ENCODE data around the gene ZP3.
"Not testable (repeated sequence)": the region's sequence is repeated elsewhere in the genome, so short reads cannot be mapped to it uniquely, and the experiment has no call there.

ZP3 gene

DNA sequence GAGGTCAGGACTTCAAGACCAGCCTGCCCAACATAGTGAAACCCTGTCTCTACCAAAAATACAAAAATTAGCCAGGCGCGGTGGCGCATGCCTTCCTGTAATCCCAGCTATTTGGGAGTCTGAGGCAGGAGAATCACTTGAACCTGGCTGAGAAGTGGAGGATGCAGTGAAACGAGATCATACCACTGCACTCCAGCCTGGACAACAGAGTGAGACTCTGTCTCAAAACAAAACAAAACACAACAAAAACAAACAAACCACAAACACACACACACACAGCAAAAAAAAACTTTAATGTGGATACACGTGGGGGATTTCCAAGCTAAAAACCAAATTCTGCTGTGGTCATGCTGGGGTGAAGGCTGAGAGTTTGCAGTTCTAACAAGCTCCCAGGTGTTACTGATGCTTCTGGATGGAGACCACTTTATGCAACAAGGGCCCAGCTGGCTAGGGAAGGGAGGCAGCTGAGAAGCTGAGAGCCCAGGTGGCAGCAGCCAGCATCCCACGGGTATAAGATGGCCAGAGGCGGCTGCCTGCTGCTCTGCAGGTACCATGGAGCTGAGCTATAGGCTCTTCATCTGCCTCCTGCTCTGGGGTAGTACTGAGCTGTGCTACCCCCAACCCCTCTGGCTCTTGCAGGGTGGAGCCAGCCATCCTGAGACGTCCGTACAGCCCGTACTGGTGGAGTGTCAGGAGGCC is at the start of gene ZP3:
TSS of gene ZP3 (plus strand) at position 538 of the 699 bp plus-strand sequence. CDS start at position 553, 15 bp downstream.
- DNase-seq (ENCODE audit: low spot score): no peak

DNA sequence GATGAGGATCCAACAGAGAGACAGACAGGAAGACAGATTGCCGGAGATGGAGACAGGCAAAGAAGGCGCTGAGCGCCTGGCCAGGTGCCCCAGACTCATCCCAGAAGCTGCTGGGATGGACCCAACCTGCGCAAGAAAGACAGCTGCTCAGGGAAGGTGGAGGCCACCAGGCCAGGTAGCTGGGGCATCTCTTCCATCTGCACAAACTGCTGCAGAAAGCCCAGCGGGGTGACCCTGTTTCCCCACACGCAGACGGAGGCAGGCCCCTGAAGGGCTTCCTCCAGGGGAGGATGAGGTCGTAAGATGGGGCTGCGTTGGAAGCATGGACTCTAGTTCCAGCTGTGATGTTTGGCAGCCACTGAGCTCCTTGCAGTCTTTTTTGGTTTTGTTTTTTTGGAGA is 49.5 kb upstream of the ZP3 start:
- DNase-seq (ENCODE audit: low spot score): no peak

DNA sequence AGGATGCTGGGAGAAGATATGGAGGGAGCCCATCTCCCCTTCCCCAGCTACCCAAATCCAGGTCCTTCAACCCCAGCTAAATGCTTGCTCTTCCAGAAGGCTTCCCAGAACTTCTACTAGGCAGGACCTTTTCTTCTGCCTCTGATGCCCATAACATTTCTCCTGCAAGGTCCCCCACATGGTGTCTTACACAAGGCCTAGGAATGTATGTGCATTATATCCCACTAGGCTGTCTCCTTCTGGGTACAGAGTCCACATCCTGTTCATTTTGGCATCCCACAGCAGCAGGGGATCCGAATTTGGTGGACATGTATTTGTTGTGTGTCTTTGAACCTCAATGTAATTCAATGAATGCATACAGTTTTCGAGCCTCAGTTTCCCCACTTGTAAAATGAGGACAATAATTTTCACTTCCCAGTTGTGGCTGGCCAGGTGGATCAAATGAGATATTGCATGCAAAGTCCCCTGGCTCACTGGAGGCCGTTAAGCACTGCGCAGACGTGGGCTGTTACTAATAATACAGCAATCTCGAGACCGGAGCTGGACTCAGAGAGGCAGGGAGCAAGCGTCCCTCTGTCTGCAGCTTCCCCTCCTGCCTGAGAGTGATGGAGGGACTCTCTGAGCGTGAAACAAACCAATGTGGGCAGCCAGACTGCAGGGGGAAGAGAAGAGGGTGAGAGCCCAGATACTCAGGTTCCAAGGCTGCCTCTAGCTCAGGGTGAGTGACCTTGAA is 47.4 kb upstream of the ZP3 start:
- DNase-seq (ENCODE audit: low spot score): no peak

DNA sequence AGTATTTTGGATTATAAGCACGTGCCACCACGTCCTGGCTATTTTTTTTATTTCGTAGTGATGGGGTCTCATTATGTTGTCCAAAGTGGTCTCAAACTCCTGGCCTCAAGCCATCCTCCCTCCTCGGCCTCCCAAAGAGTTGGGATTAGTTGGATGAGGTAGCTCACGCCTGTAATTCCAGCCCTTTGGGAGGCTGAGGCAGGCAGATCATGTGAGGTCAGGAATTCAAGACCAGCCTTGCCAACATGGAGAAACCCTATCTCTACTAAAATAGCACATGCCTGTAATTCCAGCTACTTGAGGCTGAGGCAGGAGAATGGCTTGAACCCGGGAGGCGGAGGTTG is 44.2 kb upstream of the ZP3 start:
- no peak for DNase-seq (ENCODE audit: low spot score)

DNA sequence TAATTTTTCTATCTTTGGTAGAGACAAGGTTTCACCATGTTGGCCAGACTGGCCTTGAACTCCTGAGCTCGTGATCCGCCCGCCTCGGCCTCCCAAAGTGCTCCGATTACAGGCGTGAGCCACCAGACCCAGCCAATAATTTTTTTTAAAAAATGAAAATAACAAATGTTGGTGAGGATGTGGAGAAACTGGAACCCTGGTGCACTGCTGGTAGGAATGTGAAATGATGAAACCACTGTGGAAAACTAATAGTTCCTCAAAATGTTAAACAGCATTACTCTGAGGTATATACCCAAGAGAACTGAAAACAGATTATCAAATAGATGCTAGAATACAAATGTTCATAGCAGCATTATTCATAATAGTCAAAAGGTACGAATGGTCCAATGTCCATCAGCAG is 42.9 kb upstream of the ZP3 start:
- DNase-seq (ENCODE audit: low spot score): no peak

DNA sequence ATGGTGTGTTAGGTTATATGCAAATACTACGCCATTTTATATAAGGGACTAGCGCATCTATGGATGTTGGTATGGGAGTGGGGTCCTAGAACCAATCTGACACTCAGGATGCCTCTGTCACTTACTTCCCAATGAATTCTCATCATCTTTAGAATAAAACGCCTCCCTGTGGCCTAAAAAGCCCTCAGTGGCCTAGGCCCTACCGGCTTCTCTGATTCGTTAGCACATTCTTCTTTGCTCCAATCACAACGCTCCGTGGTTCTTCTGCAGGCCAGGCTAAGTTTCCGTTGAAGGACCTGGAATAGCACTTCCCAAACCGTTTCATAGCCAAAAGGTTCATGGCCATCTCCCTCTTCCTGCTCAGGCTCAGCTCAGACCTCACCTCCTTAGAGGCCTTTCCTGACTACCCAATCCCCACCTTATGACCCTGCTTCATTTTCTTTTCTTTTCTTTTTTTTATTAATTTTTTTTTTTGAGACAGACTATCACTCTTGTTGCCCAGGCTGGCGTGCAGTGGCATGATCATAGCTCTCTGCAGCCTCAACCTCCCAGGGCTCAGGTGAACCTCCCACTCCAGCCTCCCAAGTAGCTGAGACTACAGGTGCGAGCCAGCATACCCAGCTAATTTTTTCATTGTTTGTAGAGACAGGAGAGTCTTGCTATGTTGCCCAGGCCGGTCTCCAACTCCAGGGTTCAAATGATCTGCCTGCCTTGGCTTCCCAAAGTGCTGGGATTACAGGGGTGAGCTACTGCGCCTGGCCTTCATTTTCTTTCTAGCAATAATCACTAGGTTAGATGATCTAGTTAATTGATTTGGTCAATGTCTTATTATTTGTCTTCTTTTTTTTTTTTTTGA is 41.4 kb upstream of the ZP3 start:
- no peak for DNase-seq (ENCODE audit: low spot score)

DNA sequence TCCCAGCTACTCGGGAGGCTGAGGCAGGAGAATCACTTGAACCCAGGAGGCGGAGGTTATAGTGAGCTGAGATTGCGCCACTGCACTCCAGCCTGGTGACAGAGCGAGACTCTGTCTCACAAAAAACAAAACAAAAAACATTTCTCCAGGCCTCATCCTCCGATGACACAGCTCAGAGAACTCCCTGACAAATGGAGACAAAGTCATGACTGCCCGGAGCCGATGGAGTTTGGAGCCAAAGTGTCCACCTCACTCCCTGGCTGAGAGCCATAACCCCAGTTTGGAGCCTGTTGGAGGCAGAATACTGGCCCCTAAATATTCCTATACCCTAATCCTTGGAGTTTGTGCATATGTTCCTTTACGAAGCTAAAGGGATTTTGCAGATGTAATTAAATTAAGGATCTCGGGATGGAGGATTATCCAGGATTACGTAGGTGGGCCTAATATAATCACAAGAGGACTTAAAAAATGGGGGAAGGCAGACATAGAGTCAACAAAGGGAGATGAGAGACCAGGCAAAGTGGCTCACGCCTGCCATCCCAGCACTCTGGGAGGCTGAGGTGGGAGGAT is 38.0 kb upstream of the ZP3 start:
- DNase-seq (ENCODE audit: low spot score): no peak

DNA sequence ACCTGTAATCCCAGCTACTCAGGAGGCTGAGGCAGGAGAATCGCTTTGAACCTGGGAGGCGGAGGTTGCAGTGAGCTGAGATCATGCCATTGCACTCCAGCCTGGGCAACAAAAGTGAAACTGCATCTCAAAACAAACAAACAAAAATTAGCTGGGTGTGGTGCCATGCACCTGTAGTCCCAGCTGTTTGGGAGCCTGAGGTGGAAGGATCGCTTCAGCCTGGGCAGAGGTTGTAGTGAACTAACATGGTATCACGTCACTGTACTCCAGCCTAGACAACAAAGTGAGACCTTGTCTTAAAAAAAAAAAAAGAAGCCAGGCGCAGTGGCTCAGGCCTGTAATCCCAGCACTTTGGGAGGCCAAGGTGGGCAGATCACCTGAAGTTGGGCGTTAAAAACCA is 37.0 kb upstream of the ZP3 start:
- not testable (repeated sequence) for DNase-seq (ENCODE audit: low spot score)

DNA sequence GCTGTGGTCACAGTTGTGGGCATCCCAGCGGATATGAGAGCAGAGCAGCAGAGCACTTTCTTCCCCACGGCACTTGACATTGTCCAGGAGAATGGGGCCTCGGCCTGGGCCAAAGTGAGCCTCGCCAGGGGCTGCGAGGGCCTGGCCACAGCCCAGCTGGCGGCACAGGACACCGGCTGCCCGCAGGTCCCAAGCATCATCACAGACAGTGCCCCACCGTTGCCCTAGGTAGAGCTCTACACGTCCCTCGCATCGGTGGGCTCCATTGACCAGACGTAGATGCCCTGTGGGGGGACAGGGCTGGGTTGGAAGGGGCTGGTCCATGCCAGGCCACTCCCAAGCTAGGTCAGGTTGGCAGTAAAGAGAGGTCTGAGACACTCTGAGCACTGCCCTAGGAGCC is 34.7 kb upstream of the ZP3 start:
- no peak for DNase-seq (ENCODE audit: low spot score)

DNA sequence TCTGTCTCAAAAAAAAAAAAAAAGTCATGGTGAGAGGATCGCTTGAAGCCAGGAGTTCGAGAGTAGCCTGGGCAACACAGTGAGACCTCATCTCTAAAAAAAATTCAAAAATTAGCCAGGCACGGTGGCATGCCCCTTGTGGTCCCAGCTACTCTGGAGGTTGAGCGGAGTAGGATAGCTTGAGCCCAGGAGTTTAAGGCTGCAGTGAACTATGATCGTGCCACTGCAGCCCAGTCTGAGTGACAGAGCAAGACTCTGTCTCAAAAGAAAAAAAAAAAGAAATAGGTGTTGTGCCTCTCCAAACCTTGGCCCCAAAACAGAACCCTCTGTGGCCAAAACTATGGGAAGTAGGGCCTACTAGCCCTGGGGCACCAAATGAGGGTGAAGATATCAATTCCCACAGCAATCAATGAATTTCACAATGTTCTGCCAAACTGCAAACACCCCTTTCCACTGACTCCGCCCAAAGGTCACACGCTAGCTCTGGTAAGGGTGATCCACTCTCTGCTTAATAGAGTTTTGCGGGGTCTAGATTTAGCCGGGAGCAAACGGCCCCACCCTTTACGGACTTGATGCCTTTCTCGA is 32.1 kb upstream of the ZP3 start:
- no peak for DNase-seq (ENCODE audit: low spot score)

DNA sequence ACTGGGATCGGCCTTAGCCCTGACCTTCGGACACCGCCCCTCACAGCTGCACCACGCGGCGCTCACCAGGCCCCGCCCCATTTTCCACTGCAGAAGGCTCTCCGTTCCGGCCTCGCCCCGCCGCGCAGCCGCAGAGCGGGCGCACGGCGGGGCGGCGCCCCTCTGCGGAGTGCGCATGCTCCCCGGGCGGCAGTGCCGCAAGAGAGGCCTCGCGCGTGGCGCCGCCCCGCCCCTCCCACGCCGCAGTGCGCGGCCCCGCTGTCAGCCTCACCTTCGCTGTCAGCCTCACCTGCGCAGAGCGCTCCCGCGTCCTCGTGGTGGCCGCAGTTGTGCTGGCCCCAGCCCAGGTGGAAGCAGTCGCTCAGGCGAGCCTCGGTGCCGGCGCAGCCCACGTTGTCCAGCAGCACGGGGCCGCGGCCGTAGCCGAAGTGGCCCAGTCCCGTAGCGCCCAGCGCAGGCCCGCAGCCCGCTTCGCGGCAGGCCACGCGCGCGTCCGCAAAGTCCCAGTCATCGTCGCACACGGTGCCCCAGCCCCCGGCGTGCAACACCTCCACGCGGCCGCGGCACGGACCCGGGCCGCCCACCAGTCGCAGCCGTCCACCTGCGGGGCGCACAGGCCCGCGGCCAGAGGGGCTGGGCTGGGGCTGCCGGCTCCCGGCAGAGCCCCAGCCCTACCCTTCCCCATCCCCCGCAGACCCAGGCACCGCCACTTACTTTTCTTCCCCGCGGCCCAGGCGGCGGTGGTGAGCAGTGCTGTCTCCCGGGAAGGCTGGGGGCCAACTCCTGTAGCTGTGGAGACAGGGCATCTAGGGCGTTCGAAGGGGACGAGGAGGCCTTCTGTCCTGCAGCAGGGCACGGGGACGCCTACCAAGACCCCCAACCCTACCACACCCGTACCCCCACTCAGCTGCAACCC is 31.4 kb upstream of the ZP3 start:
- peak; percentile 95 for DNase-seq (ENCODE audit: low spot score)

DNA sequence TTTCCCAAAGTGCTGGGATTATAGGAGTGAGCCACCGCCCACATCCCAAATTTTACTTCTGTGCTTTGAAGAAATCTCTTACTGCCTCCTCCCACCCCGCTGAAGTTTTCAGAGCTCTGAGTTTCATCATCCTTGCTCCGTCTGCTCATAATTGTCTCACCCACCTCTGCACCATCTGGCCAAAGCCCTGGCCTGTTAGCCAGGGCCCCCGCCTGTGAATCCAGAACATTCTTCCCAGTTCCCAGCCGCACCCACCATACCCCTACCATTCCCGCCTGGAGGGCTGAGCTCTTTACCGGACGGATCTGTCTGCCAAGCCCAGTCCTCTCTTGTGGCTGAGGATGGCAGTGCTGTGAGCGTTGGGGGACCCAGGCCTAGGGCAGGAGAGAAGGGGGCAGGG is 29.8 kb upstream of the ZP3 start:
- no peak for DNase-seq (ENCODE audit: low spot score)

DNA sequence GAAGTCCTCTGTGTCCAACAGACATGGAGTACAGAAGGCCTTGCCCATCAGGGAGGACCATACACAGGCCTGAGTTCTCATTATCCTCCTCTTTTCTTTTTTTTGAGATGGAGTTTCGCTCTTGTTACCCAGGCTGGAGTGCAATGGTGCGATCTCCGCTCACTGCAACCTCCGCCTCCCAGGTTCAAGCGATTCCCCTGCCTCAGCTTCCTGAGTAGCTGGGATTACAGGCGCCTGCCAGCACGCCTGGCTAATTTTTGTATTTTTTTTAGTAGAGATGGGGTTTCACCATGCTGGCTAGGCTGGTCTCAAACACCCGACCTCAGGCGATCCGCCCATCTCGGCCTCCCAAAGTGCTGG is 29.2 kb upstream of the ZP3 start:
- DNase-seq (ENCODE audit: low spot score): not testable (repeated sequence)

DNA sequence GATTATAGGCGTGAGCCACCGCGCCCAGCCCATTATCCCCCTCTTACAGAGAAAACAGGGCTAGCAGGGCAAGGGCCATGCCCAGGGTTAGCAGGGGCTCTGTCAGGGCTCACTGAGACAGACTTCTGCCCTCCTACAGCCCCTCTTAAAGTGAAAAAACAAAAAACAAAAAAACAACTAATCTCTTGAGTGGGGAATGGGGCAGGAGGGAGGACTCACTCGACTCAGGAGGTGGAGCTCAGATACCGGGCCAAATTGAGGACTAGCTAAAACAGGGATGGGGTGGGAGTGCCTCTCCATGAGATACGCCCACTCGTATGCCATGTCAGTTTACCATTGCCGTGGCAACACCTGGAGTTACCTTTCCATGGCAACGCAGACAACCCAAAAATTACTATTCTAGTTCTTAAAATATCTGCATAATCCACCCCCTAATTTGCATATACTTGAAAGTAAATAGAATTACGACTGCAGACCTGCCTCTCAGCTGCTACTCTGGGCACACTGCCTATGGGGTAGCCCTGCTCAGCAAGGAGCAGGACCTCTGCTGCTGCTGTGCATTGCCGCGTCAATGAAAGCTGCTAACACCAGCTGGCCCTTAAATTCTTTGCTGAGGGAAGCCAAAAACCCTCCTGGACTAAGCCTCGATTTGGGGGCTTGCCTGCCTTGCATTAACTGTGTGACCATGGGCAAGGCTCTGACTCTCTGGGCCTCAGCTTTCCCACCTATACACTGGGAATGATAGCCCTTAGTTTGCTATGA is 28.6 kb upstream of the ZP3 start:
- DNase-seq (ENCODE audit: low spot score): no peak

DNA sequence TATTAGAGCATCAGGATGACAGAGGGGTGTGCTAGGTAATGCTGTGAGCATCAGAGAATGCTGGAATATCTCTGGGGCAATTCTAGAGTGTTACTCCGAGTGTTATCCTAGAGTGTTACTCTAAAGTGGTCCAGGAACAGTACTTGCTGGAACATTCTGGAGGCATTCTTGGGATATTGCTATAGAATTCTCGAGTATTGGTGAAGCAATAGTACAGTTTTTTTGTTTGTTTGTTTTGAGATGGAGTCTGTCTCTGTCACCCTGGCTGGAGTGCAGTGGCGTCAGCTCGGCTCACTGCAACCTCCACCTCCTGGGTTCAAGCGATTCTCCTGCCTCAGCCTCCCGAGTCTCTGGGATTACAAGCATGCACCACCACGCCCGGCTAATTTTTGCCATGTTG is 27.9 kb upstream of the ZP3 start:
- no peak for DNase-seq (ENCODE audit: low spot score)

DNA sequence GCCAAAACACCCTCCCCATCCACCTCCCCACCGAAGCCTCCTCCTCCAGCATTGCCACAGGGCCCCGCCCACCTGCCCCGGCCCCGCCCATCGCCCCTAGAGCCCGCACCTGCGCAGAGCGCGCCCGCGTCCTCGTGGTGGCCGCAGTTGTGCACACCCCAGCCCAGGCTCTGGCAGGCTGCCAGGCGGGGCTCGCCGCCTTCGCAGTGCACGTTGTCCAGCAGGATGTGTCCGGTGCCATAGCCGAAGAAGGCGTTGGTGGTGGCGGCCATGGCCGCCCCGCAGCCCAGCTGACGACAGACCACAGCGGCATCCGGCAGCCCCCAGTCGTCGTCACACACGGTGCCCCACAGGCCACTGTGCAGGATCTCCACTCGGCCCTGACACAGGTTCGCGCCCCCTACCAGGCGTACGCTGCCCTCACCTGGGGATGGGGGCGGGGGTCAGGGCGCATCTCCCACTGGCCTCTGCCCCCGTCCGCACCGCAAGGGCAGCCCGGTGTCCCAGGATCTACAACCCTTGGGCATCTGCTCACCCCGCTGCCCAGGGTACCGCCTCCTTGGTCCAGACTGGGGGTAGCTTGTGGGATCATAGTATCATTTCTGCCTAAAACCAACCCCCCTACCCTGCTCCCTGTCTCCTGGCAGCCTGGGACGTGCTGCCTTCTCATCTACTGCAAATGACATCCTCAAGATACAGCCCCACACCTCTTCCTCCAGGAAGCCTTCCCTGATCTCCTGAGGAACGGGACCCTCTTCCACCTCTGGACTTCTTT is 27.2 kb upstream of the ZP3 start:
- peak; percentile 73 for DNase-seq (ENCODE audit: low spot score)

DNA sequence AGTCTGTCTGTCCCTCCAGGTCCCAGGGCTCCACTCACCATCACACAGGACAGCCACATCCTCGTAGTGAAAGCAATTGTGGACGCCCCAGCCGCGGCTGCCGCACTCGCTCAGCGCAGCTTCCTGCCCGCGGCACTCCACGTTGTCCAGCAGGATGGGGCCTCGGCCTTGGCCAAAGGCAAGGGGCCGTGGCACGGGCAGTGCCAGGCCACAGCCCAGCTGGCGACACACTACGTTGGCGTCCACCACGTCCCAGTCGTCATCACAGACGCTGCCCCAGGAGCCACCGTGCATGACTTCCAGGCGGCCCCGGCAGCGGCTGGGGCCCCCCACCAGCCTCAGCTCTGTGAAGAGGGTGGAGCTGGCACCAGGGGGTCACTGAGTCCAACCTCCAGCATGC is 24.5 kb upstream of the ZP3 start:
- DNase-seq (ENCODE audit: low spot score): no peak

DNA sequence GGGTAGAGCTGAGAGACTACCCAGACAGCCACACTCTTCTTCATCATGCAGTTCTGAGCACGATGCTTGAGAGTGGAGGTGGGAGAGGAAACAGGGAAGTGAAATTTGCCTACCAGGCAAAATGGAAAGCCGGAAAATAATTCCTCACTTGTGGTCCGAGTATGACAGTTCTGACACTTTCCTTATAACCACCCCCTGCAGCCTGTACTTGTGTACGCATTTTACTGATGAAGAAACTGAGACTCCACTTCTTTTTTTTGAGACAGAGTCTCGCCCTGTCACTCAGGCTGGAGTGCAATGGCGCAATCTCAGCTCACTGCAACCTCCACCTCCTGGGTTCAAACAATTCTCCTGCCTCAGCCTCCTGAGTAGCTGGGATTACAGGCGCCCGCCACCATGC is 21.7 kb upstream of the ZP3 start:
- not testable (repeated sequence) for DNase-seq (ENCODE audit: low spot score)

DNA sequence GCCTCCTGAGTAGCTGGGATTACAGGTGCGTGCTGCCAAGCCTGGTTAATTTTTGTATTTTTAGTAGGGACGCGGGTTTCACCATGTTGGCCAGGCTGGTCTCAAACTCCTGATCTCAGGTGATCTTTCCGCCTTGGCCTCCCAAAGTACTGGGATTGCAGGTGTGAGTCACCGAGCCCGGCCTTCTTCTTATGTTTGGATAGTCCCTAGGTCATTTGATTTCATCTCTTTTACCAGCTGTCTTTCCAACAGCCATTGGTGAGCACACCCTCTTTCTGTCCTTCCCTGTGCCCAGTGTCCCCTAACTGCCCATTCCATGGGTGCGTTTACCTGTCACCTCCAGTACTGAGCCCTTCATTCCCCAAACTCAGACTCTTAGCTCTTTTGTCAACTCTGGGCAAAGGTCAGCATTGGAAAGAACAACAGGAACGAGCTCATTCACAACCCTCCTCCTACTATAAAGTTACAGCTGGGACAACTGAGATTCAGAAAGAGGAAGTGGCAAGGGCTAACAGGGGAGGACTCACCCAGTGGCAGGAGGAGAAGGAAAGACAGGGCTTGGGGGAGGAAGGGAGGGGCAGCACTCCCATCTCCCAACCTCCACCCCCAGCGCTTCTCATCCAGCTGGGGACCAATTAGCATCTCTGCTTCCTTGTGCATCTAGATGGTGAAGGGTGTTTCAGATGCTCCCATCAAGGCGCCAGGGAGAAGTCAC is 20.8 kb upstream of the ZP3 start:
- no peak for DNase-seq (ENCODE audit: low spot score)

Measured in hematopoietic multipotent progenitor cell treated with erythropoietin and hydrocortisone succinate and interleukin-3 and kit ligand, for 15 days (in vitro differentiated cells).